GM12878 (cell line): ENCODE results near the gene GPATCH11. TPM values are rescaled to one million over a fixed set of nuclear protein-coding genes. Genes with fewer than 3 reads are reported as not detected.

Source experiments
- ATAC-seq: fragments of 200-7000 bp; cut with Tn5 transposase; 3 replicates; pipeline ENCODE4 v1.9.1; 2020; ENCODE audit warnings: mild to moderate bottlenecking, moderate library complexity
- BruUV-seq: library from RNA; stranded (reverse); fragments of 400-500 nt; replicated peaks from 2 replicates; lab custom pipeline; 2021; lab: Mats Ljungman, UMichigan
- CTCF ChIA-PET: fragments of 300-600 bp; sonication (Branson Sonifier 250); formaldehyde crosslinking; extraction: SDS; loops from one replicate; lab custom pipeline; 2021; ENCODE audit warnings: inconsistent platforms; lab: Yijun Ruan, JAX
- POLR2A ChIA-PET: fragments of 350-600 bp; formaldehyde crosslinking; extraction: SDS; loops from one replicate; lab custom pipeline; 2021; ENCODE audit warnings: inconsistent platforms; lab: Charles Lee
- RAD21 ChIA-PET: fragments of 300-600 bp; sonication (Branson Sonifier 250); formaldehyde crosslinking; loops from one replicate; lab custom pipeline; 2023; ENCODE audit warnings: antibody characterized with exemption; ENCODE audit not compliant: unreplicated experiment; lab: Charles Lee
- SMC1A ChIA-PET: fragments of 300-600 bp; sonication (Branson Sonifier 250); formaldehyde crosslinking; loops from one replicate; lab custom pipeline; 2023; ENCODE audit not compliant: unreplicated experiment, uncharacterized antibody; lab: Charles Lee
- DNase-seq: peaks from one replicate; pipeline ENCODE4 v3.0.0-alpha.2; 2011; ENCODE audit warnings: low read depth, low spot score
- FAIRE-seq: peaks from 3 replicates; lab custom pipeline; 2011; peaks lifted over from hg19 to GRCh38; lab: Jason Lieb, UNC
- H2AFZ ChIP-seq: 2 replicates; pipeline ENCODE4 v1.6.0; 2011; ENCODE audit warnings: low read depth, low read length, control low read depth; ENCODE audit not compliant: control insufficient read depth
- H3K27ac ChIP-seq: 2 replicates; pipeline ENCODE4 v1.5.1; 2011; ENCODE audit warnings: control low read depth; ENCODE audit not compliant: control insufficient read depth, insufficient read depth
- H3K27me3 ChIP-seq, 2 experiments: replicated peaks in 1 of 2; 2 replicates each; pipeline versions ENCODE4 v1.6.0 to v1.6.1; 2011; ENCODE audit warnings: low read length in 1 of 2; ENCODE audit not compliant: control insufficient read depth in 2 of 2, insufficient read depth in 2 of 2
- H3K36me3 ChIP-seq, 2 experiments: 2 replicates each; pipeline ENCODE4 v1.5.1; 2011; ENCODE audit warnings: low read length in 1 of 2; ENCODE audit not compliant: control insufficient read depth in 2 of 2, insufficient read depth in 2 of 2
- H3K4me1 ChIP-seq: 2 replicates; pipeline ENCODE4 v1.6.1; 2011; ENCODE audit warnings: mild to moderate bottlenecking, low read length, moderate library complexity, mixed read lengths; ENCODE audit not compliant: control insufficient read depth, insufficient read depth
- H3K4me2 ChIP-seq: 2 replicates; pipeline ENCODE4 v1.6.0; 2011; ENCODE audit warnings: control low read depth; ENCODE audit not compliant: control insufficient read depth, insufficient read depth
- H3K4me3 ChIP-seq: fragments of 200-600 bp; sonication (generic); 2 replicates; pipeline ENCODE4 v1.5.1; 2016
- H3K79me2 ChIP-seq: 2 replicates; pipeline ENCODE4 v1.6.0; 2011; ENCODE audit warnings: low read length; ENCODE audit not compliant: control insufficient read depth, insufficient read depth
- H3K9ac ChIP-seq: 2 replicates; pipeline ENCODE4 v1.8.0; 2011; ENCODE audit warnings: low read length, control low read depth, mixed read lengths; ENCODE audit not compliant: control insufficient read depth, insufficient read depth
- H3K9me3 ChIP-seq: replicated peaks from 3 replicates; pipeline ENCODE4 v1.5.1; 2011; ENCODE audit warnings: mild to moderate bottlenecking, low read length; ENCODE audit not compliant: control insufficient read depth, insufficient read depth
- H4K20me1 ChIP-seq: 2 replicates; pipeline ENCODE4 v1.6.0; 2011; ENCODE audit not compliant: control insufficient read depth, insufficient read depth
- BCLAF1 ChIP-seq: fragments of 450-650 bp; IDR thresholded peaks from 2 replicates; pipeline ENCODE4 v1.6.1; 2017; ENCODE audit warnings: antibody characterized with exemption, mild to moderate bottlenecking, moderate library complexity
- E2F4 ChIP-seq: IDR thresholded peaks from 2 replicates; pipeline ENCODE4 v1.6.1; 2012; ENCODE audit warnings: low read depth, low read length, improper control_type of control experiment
- ETV6 ChIP-seq, 2 experiments: fragments of 450-650 bp in 1 of 2; IDR thresholded peaks in 1 of 2; conservative IDR thresholded peaks in 1 of 2; 2 replicates each; pipeline ENCODE4 v1.6.1; 2014; ENCODE audit warnings: antibody characterized with exemption in 1 of 2, borderline replicate concordance in 1 of 2, low read depth in 1 of 2, mild to moderate bottlenecking in 1 of 2, moderate library complexity in 1 of 2
- IRF5 ChIP-seq: fragments of 450-650 bp; IDR thresholded peaks from 2 replicates; pipeline ENCODE4 v1.6.1; 2017; ENCODE audit warnings: borderline replicate concordance
- JUNB ChIP-seq: IDR thresholded peaks from 2 replicates; pipeline ENCODE4 v1.6.1; 2016; ENCODE audit warnings: antibody characterized with exemption, mild to moderate bottlenecking
- KAT2A ChIP-seq: conservative IDR thresholded peaks from 2 replicates; pipeline ENCODE4 v1.6.1; 2011; ENCODE audit warnings: low read depth, low read length; ENCODE audit not compliant: control insufficient read depth
- MEF2B ChIP-seq: fragments of 450-650 bp; IDR thresholded peaks from 2 replicates; pipeline ENCODE4 v1.6.1; 2018; ENCODE audit warnings: mild to moderate bottlenecking, moderate library complexity; ENCODE audit not compliant: partially characterized antibody, poor library complexity, severe bottlenecking
- NFXL1 ChIP-seq: fragments of 450-650 bp; IDR thresholded peaks from 2 replicates; pipeline ENCODE4 v1.6.1; 2017; ENCODE audit warnings: antibody characterized with exemption, mild to moderate bottlenecking, borderline replicate concordance
- NFYA ChIP-seq: IDR thresholded peaks from 2 replicates; pipeline ENCODE4 v1.6.1; 2011; ENCODE audit warnings: low read depth, mild to moderate bottlenecking, low read length, improper control_type of control experiment, borderline replicate concordance
- RAD21 ChIP-seq: IDR thresholded peaks from 2 replicates; pipeline ENCODE4 v1.6.1; 2011; ENCODE audit warnings: mild to moderate bottlenecking, low read depth, low read length, moderate library complexity; ENCODE audit not compliant: insufficient read depth
- REST ChIP-seq: IDR thresholded peaks from 2 replicates; pipeline ENCODE4 v1.6.1; 2012; ENCODE audit warnings: mild to moderate bottlenecking, low read depth, low read length
- SMAD1 ChIP-seq: fragments of 450-650 bp; IDR thresholded peaks from 2 replicates; pipeline ENCODE4 v1.6.1; 2018; ENCODE audit warnings: mild to moderate bottlenecking, low read depth; ENCODE audit not compliant: partially characterized antibody
- ZZZ3 ChIP-seq: IDR thresholded peaks from 2 replicates; pipeline ENCODE4 v1.6.1; 2011; ENCODE audit warnings: low read depth; ENCODE audit not compliant: control insufficient read depth, insufficient read length
- in situ Hi-C: fragments of 300-500 bp; cut with MboI; formaldehyde crosslinking; loops from 9 replicates; pipeline ENCODE4 v1.14.3; 2018; ENCODE audit warnings: mixed read lengths
- intact Hi-C: fragments of 100-400 bp; cut with micrococcal nuclease; formaldehyde crosslinking; loops from one replicate; pipeline ENCODE4 v1.14.2; 2022; ENCODE audit not compliant: unreplicated experiment
- polyA plus RNA-seq, 11 experiments: library from polyadenylated mRNA; depleted of rRNA in 4 of 11; unstranded in 6 of 11; stranded (reverse) in 5 of 11; fragments of >200 nt; fragmentation: Nextera tagmentation in 4 of 11; fragmentation: Illumina TruSeq in 1 of 11; extraction: Ambion mirVana in 4 of 11; extraction: Trizol in 1 of 11; gene quantifications; 1 replicate in 1 of 11; 2 replicates in 10 of 11; pipeline versions ENCODE4 v1.2.1 to v1.2.3, GENCODE V29; 2011 to 2016; ENCODE audit warnings: inconsistent platforms in 2 of 11, missing spikeins in 2 of 11, low read depth in 1 of 11
- total RNA-seq, 4 experiments: library from RNA; depleted of rRNA in 3 of 4; stranded (reverse); fragments of >200 nt in 3 of 4; fragmentation: Illumina TruSeq in 1 of 4; extraction: Trizol in 1 of 4; gene quantifications; 2 replicates each; pipeline versions ENCODE4 v1.2.1 to v1.2.3, GENCODE V29; 2013 to 2021

GPATCH11 gene
- total and polyA plus RNA-seq, 10 of the 15 experiments (the other 5 are each of a cell fraction or from before 2014, with no cell fraction given), result 11.5 to 31.8 (median 16.5) TPM

GRCh38 chr2:37132914-37133313, 48.6 kb downstream of the GPATCH11 start (continued):
- no peak for TF ChIP-seq KAT2A
- no peak for TF ChIP-seq NFYA
- TF ChIP-seq SMAD1, result no peak
- TF ChIP-seq REST, result no peak
- TF ChIP-seq JUNB, result no peak
- TF ChIP-seq IRF5, result no peak
- TF ChIP-seq NFXL1, result no peak
- no peak for TF ChIP-seq ZZZ3
- no peak for TF ChIP-seq RAD21
- TF ChIP-seq, all 136 proteins: peak for 0

GRCh38 chr2:37142546-37142945, 58.2 kb downstream of the GPATCH11 start:
- BruUV-seq, result no TSS peak
- Histone ChIP-seq H3K9ac (no peak overlapping the region), H3K4me2 (no peak overlapping the region), H3K9me3 (no peaks in the 10 kb centered on the region), H3K27ac (no peak overlapping the region), H4K20me1 (no peaks in the 10 kb centered on the region), H3K4me3 (no peak overlapping the region), H3K4me1 (no peaks in the 10 kb centered on the region), H3K36me3 (peaks cover 0 to 53% of the 10 kb centered on the region in 2 experiments), H3K79me2 (no peaks in the 10 kb centered on the region), H3K27me3 (no peaks in the 10 kb centered on the region), H2AFZ (no peak overlapping the region)
- ChIA-PET POLR2A (interaction anchor here (0.9 kb wide), 1 partner anchor 10 kb away, joined by 3 read pairs; no protein-coding TSS in a partner anchor), RAD21 (no interaction called here), CTCF (no interaction called here), SMC1A (no interaction called here)
- intact Hi-C loops, result no loop called here
- no peak for DNase-seq
- in situ Hi-C loops, result no loop called here
- ATAC-seq, result no peak
- no peak for FAIRE-seq
- no peak for TF ChIP-seq BCLAF1
- TF ChIP-seq MEF2B, result no peak
- TF ChIP-seq E2F4, result no peak
- no peak for TF ChIP-seq ETV6 (conservative IDR thresholded peaks at IDR 0.05 in 1 of 2, IDR thresholded peaks at IDR 0.05 in 1 of 2; ENCODE audit: borderline replicate concordance in 1 of 2, low read depth in 1 of 2)
